ENCODE data around the gene TMEM156.

GRCh38 chr4:38983787-38984598, 48.2 kb downstream of the TMEM156 start:
- TF ChIP-seq USF2 (IDR thresholded peaks at IDR 0.05; ENCODE audit: borderline replicate concordance, low read depth, low read length) (no peak), CTCF (IDR thresholded peaks at IDR 0.05) (no peak), CHD2 (IDR thresholded peaks at IDR 0.05; ENCODE audit: low read length, partially characterized antibody) (no peak), GATA2 (CRISPR knock-in tag; IDR thresholded peaks at IDR 0.05) (no peak; the same call in 1 of the 2 replicates)
